Ovary (tissue), 3 donors: ENCODE measurements around the gene SMAD9.

Experiments
- CTCF ChIP-seq, 3 donors: fragments of 450-650 bp in 2 of 3; fragments of 200-600 bp in 1 of 3; IDR thresholded peaks; one replicate each; pipeline versions ENCODE4 v1.5.1 to v1.8.0; 2016 to 2022; ENCODE audit warnings: antibody characterized with exemption in 3 of 3, mild to moderate bottlenecking in 1 of 3
- EP300 ChIP-seq: sonication (generic); formaldehyde crosslinking; IDR thresholded peaks from one replicate; pipeline ENCODE4 v1.6.1; 2017; ENCODE audit warnings: antibody characterized with exemption
- POLR2A ChIP-seq: fragments of 450-650 bp; IDR thresholded peaks from one replicate; pipeline ENCODE4 v1.6.1; 2017; ENCODE audit warnings: antibody characterized with exemption, mild to moderate bottlenecking, moderate library complexity
- donor health status: DM: no; HTN: no; CAD: no.

GRCh38 chr13:36919833-36920615, at the start of gene SMAD9:
- no peak for TF ChIP-seq CTCF (IDR thresholded peaks at IDR 0.05)
- TF ChIP-seq POLR2A, result no peak
- TF ChIP-seq EP300, result no peak
